ENCODE measurements around the gene C22orf23.

GRCh38 chr22:37973271-37974170, 20.1 kb upstream of the C22orf23 start:
- TF ChIP-seq CTCF (IDR thresholded peaks at IDR 0.05) (no peak), POLR2A (IDR thresholded peaks at IDR 0.05) (no peak)

Data from ovary (tissue), 3 donors.